ENCODE results near the gene FAR2. TPM values are rescaled to one million over a fixed set of nuclear protein-coding genes. Genes with fewer than 3 reads are reported as not detected.

FAR2 gene
- total RNA-seq, 1 donor from 2014 or later: 6.9 TPM

DNA sequence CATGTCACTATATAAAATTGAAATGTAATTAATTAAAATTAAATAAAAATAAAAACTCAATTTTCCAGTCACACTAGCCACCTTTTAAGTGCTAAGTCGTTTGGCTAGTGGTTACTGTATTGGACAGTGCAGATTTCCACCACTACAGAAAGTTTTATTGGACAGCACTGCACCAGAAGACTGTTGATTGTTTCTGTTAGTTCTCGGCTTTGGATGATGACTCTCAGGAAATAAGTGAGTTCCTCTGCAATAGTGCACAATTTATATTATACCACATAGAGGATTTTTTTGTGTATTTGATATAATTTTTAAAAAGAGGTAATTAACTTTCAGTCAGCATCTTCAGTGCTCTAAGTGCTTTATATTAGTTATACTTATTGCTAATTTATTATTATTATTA, 52.7 kb downstream of the FAR2 start:
- Mint-ChIP-seq H3K27ac (ENCODE audit: unreplicated experiment) (no peak overlapping the region), H3K4me3 (ENCODE audit: unreplicated experiment) (no peak overlapping the region), H3K36me3 (ENCODE audit: unreplicated experiment) (no peaks in the 10 kb centered on the region), H3K27me3 (ENCODE audit: unreplicated experiment) (no peaks in the 10 kb centered on the region), H3K9me3 (ENCODE audit: unreplicated experiment) (no peaks in the 10 kb centered on the region), H3K4me1 (ENCODE audit: low read depth, unreplicated experiment) (peaks cover 2% of the 10 kb centered on the region)
- DNase-seq: no peak
- TF ChIP-seq CTCF (IDR thresholded peaks at IDR 0.05; ENCODE audit: partially characterized antibody, unreplicated experiment): no peak

DNA sequence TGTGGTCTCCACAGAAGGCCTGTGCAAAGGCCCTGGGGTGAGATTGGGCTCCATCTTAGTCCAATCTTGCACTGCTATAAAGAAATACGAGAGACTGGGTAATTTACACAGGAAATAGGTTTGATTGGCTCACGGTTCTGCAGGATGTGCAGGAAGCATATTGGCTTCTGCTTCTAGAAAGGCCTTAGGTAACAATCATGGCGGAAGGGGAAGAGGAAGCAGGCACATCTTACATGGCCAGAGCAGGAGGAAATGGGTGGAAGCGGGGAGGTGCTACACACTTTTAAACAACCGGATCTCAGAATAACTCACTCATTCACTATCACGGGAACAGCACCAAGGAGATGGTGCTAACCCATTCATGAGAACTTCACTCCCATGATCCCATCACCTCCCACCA, 55.4 kb downstream of the FAR2 start:
- H3K27ac Mint-ChIP-seq (ENCODE audit: unreplicated experiment): no peak overlapping the region
- no peak overlapping the region for H3K4me3 Mint-ChIP-seq (ENCODE audit: unreplicated experiment)
- no peak for DNase-seq
- H3K4me1 Mint-ChIP-seq (ENCODE audit: low read depth, unreplicated experiment): peaks cover 2% of the 10 kb centered on the region
- no peak for TF ChIP-seq CTCF (IDR thresholded peaks at IDR 0.05; ENCODE audit: partially characterized antibody, unreplicated experiment)
- no peaks in the 10 kb centered on the region for H3K27me3 Mint-ChIP-seq (ENCODE audit: unreplicated experiment)
- no peaks in the 10 kb centered on the region for H3K36me3 Mint-ChIP-seq (ENCODE audit: unreplicated experiment)
- no peaks in the 10 kb centered on the region for H3K9me3 Mint-ChIP-seq (ENCODE audit: unreplicated experiment)

- no peak for DNase-seq
- no peaks in the 10 kb centered on the region for H3K27me3 Mint-ChIP-seq (ENCODE audit: unreplicated experiment)
- no peaks in the 10 kb centered on the region for H3K9me3 Mint-ChIP-seq (ENCODE audit: unreplicated experiment)
- TF ChIP-seq CTCF (IDR thresholded peaks at IDR 0.05; ENCODE audit: partially characterized antibody, unreplicated experiment): no peak
- H3K36me3 Mint-ChIP-seq (ENCODE audit: unreplicated experiment): no peaks in the 10 kb centered on the region
- no peak overlapping the region for H3K4me3 Mint-ChIP-seq (ENCODE audit: unreplicated experiment)
- H3K27ac Mint-ChIP-seq (ENCODE audit: unreplicated experiment): no peak overlapping the region
- H3K4me1 Mint-ChIP-seq (ENCODE audit: low read depth, unreplicated experiment): no peaks in the 10 kb centered on the region
Measured at GRCh38 chr12:29207120-29207519, 58.0 kb downstream of the FAR2 start.

GRCh38 chr12:29208060-29208459, 59.0 kb downstream of the FAR2 start:
- TF ChIP-seq CTCF (IDR thresholded peaks at IDR 0.05; ENCODE audit: partially characterized antibody, unreplicated experiment): no peak
- Mint-ChIP-seq H3K4me1 (ENCODE audit: low read depth, unreplicated experiment) (no peaks in the 10 kb centered on the region), H3K9me3 (ENCODE audit: unreplicated experiment) (no peaks in the 10 kb centered on the region)

GRCh38 chr12:29208936-29209701, 60.0 kb downstream of the FAR2 start:
- Mint-ChIP-seq H3K36me3 (ENCODE audit: unreplicated experiment) (no peaks in the 10 kb centered on the region), H3K27me3 (ENCODE audit: unreplicated experiment) (no peaks in the 10 kb centered on the region), H3K9me3 (ENCODE audit: unreplicated experiment) (no peaks in the 10 kb centered on the region), H3K27ac (ENCODE audit: unreplicated experiment) (no peak overlapping the region), H3K4me3 (ENCODE audit: unreplicated experiment) (no peak overlapping the region), H3K4me1 (ENCODE audit: low read depth, unreplicated experiment) (no peaks in the 10 kb centered on the region)
- no peak for TF ChIP-seq CTCF (IDR thresholded peaks at IDR 0.05; ENCODE audit: partially characterized antibody, unreplicated experiment)
- DNase-seq: no peak

More at GRCh38 chr12:29208060-29208459, 59.0 kb downstream of the FAR2 start:
- no peaks in the 10 kb centered on the region for H3K36me3 Mint-ChIP-seq (ENCODE audit: unreplicated experiment)
- no peak overlapping the region for H3K4me3 Mint-ChIP-seq (ENCODE audit: unreplicated experiment)
- DNase-seq: no peak
- H3K27ac Mint-ChIP-seq (ENCODE audit: unreplicated experiment): no peak overlapping the region
- H3K27me3 Mint-ChIP-seq (ENCODE audit: unreplicated experiment): no peaks in the 10 kb centered on the region
